B cell (primary cell): ENCODE results near the gene MAP3K2. TPM values are rescaled to one million over a fixed set of nuclear protein-coding genes. Genes with fewer than 3 reads are reported as not detected.
A peak's percentile ranks its signal among the peaks of the same experiment; 100 is the strongest.

Source experiments
- ATAC-seq: fragments of 200-7000 bp; cut with Tn5 transposase; one replicate; pipeline ENCODE4 v1.10.0; 2021; ENCODE audit warnings: low read depth, mild to moderate bottlenecking, moderate number of reproducible peaks, moderate library complexity
- CTCF ChIA-PET: fragments of 350-600 bp; sonication (Branson Sonifier 250); formaldehyde crosslinking; loops from one replicate; lab custom pipeline; 2021; ENCODE audit warnings: antibody characterized with exemption, inconsistent platforms; lab: Charles Lee
- POLR2A ChIA-PET: fragments of 350-600 bp; sonication (Branson Sonifier 250); formaldehyde crosslinking; loops from one replicate; lab custom pipeline; 2021; ENCODE audit warnings: antibody characterized with exemption; lab: Charles Lee
- DNase-seq: peaks from one replicate; pipeline ENCODE4 v3.0.0; 2013
- H2AFZ ChIP-seq: 2 replicates; pipeline ENCODE4 v1.6.1; 2012; ENCODE audit warnings: mild to moderate bottlenecking, low read depth, low read length; ENCODE audit not compliant: insufficient read depth, poor library complexity, severe bottlenecking
- H3K27ac ChIP-seq, 2 donors: 1 replicate in 1 of 2; 2 replicates in 1 of 2; pipeline ENCODE4 v1.5.1; 2012 to 2013; ENCODE audit warnings: low read length in 2 of 2, mild to moderate bottlenecking in 2 of 2, moderate library complexity in 1 of 2
- H3K27me3 ChIP-seq, 4 experiments: fragments of 200-600 bp in 1 of 4; sonication (generic) in 1 of 4; replicated peaks in 1 of 4; 1 replicate in 2 of 4; 2 replicates in 2 of 4; pipeline versions ENCODE4 v1.6.1 to v1.7.0; 2013 to 2016; ENCODE audit warnings: low read length in 3 of 4, mild to moderate bottlenecking in 2 of 4, mixed read lengths in 1 of 4, moderate library complexity in 1 of 4; ENCODE audit not compliant: insufficient read depth in 4 of 4, control insufficient read depth in 3 of 4; ENCODE audit errors: control extremely low read depth in 1 of 4
- H3K36me3 ChIP-seq, 2 experiments: replicated peaks in 1 of 2; 1 replicate in 1 of 2; 2 replicates in 1 of 2; pipeline versions ENCODE4 v1.6.1 to v1.7.1; 2013; ENCODE audit warnings: low read length in 1 of 2; ENCODE audit not compliant: insufficient read depth in 2 of 2, control insufficient read depth in 1 of 2; ENCODE audit errors: control extremely low read depth in 1 of 2, extremely low read depth in 1 of 2
- H3K4me1 ChIP-seq, 2 donors: fragments of 200-600 bp in 1 of 2; sonication (generic) in 1 of 2; 1 replicate in 1 of 2; 2 replicates in 1 of 2; pipeline versions ENCODE4 v1.5.1 to v1.6.1; 2013 to 2017; ENCODE audit warnings: low read length in 2 of 2; ENCODE audit not compliant: control insufficient read depth in 2 of 2, insufficient read depth in 2 of 2
- H3K4me2 ChIP-seq: replicated peaks from 2 replicates; pipeline ENCODE3; 2012; ENCODE audit warnings: mild to moderate bottlenecking, low read depth, low read length; ENCODE audit not compliant: poor library complexity, severe bottlenecking
- H3K4me3 ChIP-seq, 5 experiments: fragments of 200-600 bp in 1 of 5; sonication (generic) in 1 of 5; 1 replicate in 3 of 5; 2 replicates in 2 of 5; pipeline versions ENCODE4 v1.5.1 to v1.7.0; 2011 to 2016; ENCODE audit warnings: low read length in 4 of 5, mild to moderate bottlenecking in 4 of 5, low read depth in 2 of 5, control low read depth in 1 of 5, moderate library complexity in 1 of 5; ENCODE audit not compliant: insufficient read depth in 1 of 5; ENCODE audit errors: control extremely low read depth in 1 of 5, extremely low read depth in 1 of 5
- H3K79me2 ChIP-seq: fragments of 200-600 bp; sonication (generic); one replicate; pipeline ENCODE4 v1.6.0; 2016; ENCODE audit warnings: low read length; ENCODE audit not compliant: control insufficient read depth, insufficient read depth
- H3K9ac ChIP-seq: fragments of 200-600 bp; sonication (generic); 2 replicates; pipeline ENCODE4 v1.6.1; 2017; ENCODE audit warnings: mild to moderate bottlenecking, low read length, moderate library complexity
- H3K9me3 ChIP-seq, 3 donors: one replicate each; pipeline versions ENCODE4 v1.6.1 to v1.7.1; 2013; ENCODE audit warnings: low read length in 2 of 3; ENCODE audit not compliant: control insufficient read depth in 2 of 3, insufficient read depth in 1 of 3; ENCODE audit errors: control extremely low read depth in 1 of 3
- H4K20me1 ChIP-seq: 2 replicates; pipeline ENCODE4 v1.6.0; 2012; ENCODE audit warnings: mild to moderate bottlenecking, low read length; ENCODE audit not compliant: insufficient read depth, control insufficient read depth, poor library complexity, severe bottlenecking
- H3K27ac Mint-ChIP-seq: one replicate; pipeline ENCODE4 v1.8.0; 2021; ENCODE audit warnings: mixed read lengths
- H3K27me3 Mint-ChIP-seq: one replicate; pipeline ENCODE4 v1.8.0; 2021; ENCODE audit warnings: mixed read lengths
- H3K4me1 Mint-ChIP-seq: one replicate; pipeline ENCODE4 v1.8.0; 2021; ENCODE audit warnings: mixed read lengths
- H3K4me3 Mint-ChIP-seq: one replicate; pipeline ENCODE4 v1.8.0; 2021; ENCODE audit warnings: mixed read lengths
- H3K9me3 Mint-ChIP-seq: one replicate; pipeline ENCODE4 v1.8.0; 2022; ENCODE audit warnings: mixed read lengths; ENCODE audit not compliant: insufficient read depth
- CTCF ChIP-seq: fragments of 200-600 bp; IDR thresholded peaks from one replicate; pipeline ENCODE4 v1.8.0; 2022; ENCODE audit warnings: antibody characterized with exemption, mild to moderate bottlenecking
- EZH2 ChIP-seq: IDR thresholded peaks from 2 replicates; pipeline ENCODE4 v1.6.1; 2012; ENCODE audit warnings: borderline replicate concordance, low read depth, mild to moderate bottlenecking, moderate library complexity, low read length; ENCODE audit not compliant: insufficient read depth, poor library complexity, severe bottlenecking
- WGBS: methylation state at CpG from one replicate; pipeline ENCODE4 v1.1.5; 2013; ENCODE audit warnings: missing lambda C conversion rate; ENCODE audit not compliant: insufficient coverage; 5-methylcytosine and 5-hydroxymethylcytosine counted together
- intact Hi-C: fragments of 100-400 bp; cut with micrococcal nuclease; formaldehyde crosslinking; loops from one replicate; pipeline ENCODE4 v1.10.0; 2022
- polyA plus RNA-seq: library from polyadenylated mRNA; depleted of rRNA; stranded (reverse); fragments of >200 nt; gene quantifications from 2 replicates; pipeline ENCODE4 v1.2.3, GENCODE V29; 2012
- total RNA-seq, 2 donors: library from RNA; stranded (reverse); fragments of 120-200 nt in 1 of 2; gene quantifications; 1 replicate in 1 of 2; 2 replicates in 1 of 2; pipeline versions ENCODE4 v1.2.3 to v1.2.4, GENCODE V29; 2013 to 2022

Gene MAP3K2
- total and polyA plus RNA-seq, 2 donors (not counting 1 experiment from before 2014, with no cell fraction given): 9.9 to 118 TPM

GRCh38 chr2:127423478-127423843, 35.7 kb upstream of the MAP3K2 start:
- intact Hi-C loops: no loop called here
- WGBS: 4% methylated on average over 25 of the region's 29 CpGs
- Histone ChIP-seq H3K4me3 (peak overlapping the region; percentile 27 to 60 (median 52)), H3K27me3 (peaks cover 0 to 17% (median 7%) of the 10 kb centered on the region in 4 experiments), H3K79me2 (peaks cover 3% of the 10 kb centered on the region), H3K4me1 (peaks cover 15 to 16% of the 10 kb centered on the region in 2 donors), H3K9ac (peak overlapping the region; percentile 65), H2AFZ (peak overlapping the region; percentile 72), H3K27ac (no peak overlapping the region), H3K4me2 (peak overlapping the region; percentile 97), H4K20me1 (peaks cover 11% of the 10 kb centered on the region), H3K9me3 (no peaks in the 10 kb centered on the region), H3K36me3 (no peaks in the 10 kb centered on the region)
- ATAC-seq (peak; percentile 55), DNase-seq (no peak)
- Mint-ChIP-seq H3K4me3 (peak overlapping the region; percentile 89), H3K27ac (no peak overlapping the region), H3K4me1 (peaks cover 15% of the 10 kb centered on the region), H3K9me3 (no peaks in the 10 kb centered on the region), H3K27me3 (no peaks in the 10 kb centered on the region)
- TF ChIP-seq EZH2: no peak
- no peak for TF ChIP-seq CTCF
- ChIA-PET POLR2A (interaction anchor here (1.4 kb wide), 1 partner anchor 34 kb away, joined by 3 read pairs; no protein-coding TSS in a partner anchor), CTCF (interaction anchor here (1.2 to 1.6 kb wide), 2 partner anchors 33 to 56 kb away, joined by 6 to 9 read pairs; no protein-coding TSS in a partner anchor)
